ENCODE data around the gene APOA1. TPM values are rescaled to one million over a fixed set of nuclear protein-coding genes. Genes with fewer than 3 reads are reported as not detected.
A peak's percentile ranks its signal among the peaks of the same experiment; 100 is the strongest.

The APOA1 gene
- total and polyA plus RNA-seq, 10 of the 15 experiments (the other 5 are each of a cell fraction or from before 2014, with no cell fraction given), result 0.10 to 2.4 (median 0.24) TPM; not detected in 3

DNA sequence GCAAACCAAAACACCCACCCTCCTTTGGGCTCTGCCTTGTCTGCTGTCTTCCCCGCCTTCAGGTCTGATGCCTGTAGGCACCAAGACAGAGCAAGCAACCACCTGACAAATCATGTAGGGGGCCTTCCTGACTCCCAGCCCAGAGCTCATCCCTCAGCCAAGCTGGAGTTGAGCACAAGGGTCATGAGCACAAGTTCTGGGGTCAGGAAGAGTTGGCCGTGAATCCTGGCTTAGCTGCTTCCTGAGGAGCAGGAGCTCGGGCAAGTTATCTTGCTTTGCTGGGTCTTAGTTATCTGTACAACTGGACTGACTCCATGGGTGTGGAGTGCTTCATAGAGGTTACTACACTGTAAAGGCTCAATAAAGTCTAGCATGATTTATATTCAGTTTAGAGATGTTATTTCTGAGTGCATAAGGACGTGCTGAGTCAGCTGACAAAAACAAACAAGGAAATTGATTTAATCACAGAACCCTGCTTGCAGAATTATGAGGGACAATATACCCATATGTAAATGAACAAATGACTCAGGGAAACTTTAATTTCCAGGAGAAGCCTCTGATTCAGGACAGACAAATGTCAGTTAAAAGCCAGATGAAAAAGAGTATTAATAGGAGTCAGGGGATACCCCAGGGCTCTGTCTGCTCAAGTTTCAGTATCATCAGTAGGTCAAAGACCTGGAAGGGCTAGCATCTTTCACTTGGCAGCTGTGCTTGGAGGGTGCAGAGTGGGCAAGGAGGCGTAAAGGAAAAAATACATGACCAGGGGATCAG, 15.0 kb upstream of the APOA1 start (continued):
- TF ChIP-seq EED (IDR thresholded peaks at IDR 0.05; ENCODE audit: low read depth), result peak; percentile 42

DNA sequence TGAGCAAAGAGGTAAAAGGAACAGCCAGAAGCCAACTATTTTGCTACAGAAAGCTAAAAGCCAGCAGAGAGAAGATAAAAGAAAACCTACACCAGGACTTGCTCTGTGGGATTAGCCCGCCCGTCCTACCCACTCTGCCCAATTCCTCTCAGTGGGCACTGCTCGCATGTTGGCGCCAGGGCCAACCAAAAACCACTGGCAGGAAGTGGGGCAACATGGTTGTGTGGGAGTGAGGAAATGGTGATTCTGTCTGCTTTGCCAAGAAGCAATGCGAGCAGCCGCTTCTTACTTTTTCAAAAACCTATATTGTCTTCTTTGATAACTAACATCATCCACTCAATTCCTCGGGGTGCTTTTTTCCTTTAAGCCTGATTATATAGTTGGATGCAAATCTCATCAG, 14.2 kb upstream of the APOA1 start:
- no peaks in the 10 kb centered on the region for H3K27me3 ChIP-seq (replicated peaks in 1 of 2; ENCODE audit: control insufficient read depth in 2 of 2, insufficient read depth in 2 of 2, low read length in 1 of 2)
- in situ Hi-C loops (cut with MboI), result no loop called here
- DNase-seq (ENCODE audit: low read depth, low spot score), result no peak
- whole genome bisulfite sequencing (ENCODE audit: insufficient coverage, insufficient replicate concordance, low lambda C conversion rate, missing lambda C conversion rate), result 77% methylated on average over 7 of the region's 7 CpGs
- H3K4me3 ChIP-seq, result no peak overlapping the region
- H4K20me1 ChIP-seq (ENCODE audit: control insufficient read depth, insufficient read depth), result no peaks in the 10 kb centered on the region
- no peaks in the 10 kb centered on the region for H3K9me3 ChIP-seq (replicated peaks; ENCODE audit: control insufficient read depth, insufficient read depth, low read length)
- H3K79me2 ChIP-seq (ENCODE audit: control insufficient read depth, insufficient read depth, low read length), result no peaks in the 10 kb centered on the region
- RAD21 ChIA-PET (ENCODE audit: unreplicated experiment), result interaction anchor here (1.1 to 5.0 kb wide), 5 partner anchors 13 to 211 kb away, joined by 3 to 32 read pairs (median 5); partner anchors contain the start of gene APOA5
- H3K4me2 ChIP-seq (ENCODE audit: control insufficient read depth, insufficient read depth), result peak overlapping the region; percentile 15; the same call in 1 of the 2 replicates
- FAIRE-seq, result no peak
- H3K4me1 ChIP-seq (ENCODE audit: control insufficient read depth, insufficient read depth, low read length), result peaks cover 30% of the 10 kb centered on the region
- SMC1A ChIA-PET (ENCODE audit: uncharacterized antibody, unreplicated experiment), result interaction anchor here (1.1 to 4.6 kb wide), 5 partner anchors 15 to 251 kb away, joined by 3 to 42 read pairs (median 3); partner anchors contain the start of gene APOA1
- ATAC-seq, result no peak
- no peak overlapping the region for H2AFZ ChIP-seq (ENCODE audit: control insufficient read depth, low read depth, low read length)
- H3K9ac ChIP-seq (ENCODE audit: control insufficient read depth, insufficient read depth, low read length), result no peak overlapping the region
- CTCF ChIA-PET, result interaction anchor here (1.2 to 4.2 kb wide), 6 partner anchors 12 to 329 kb away, joined by 3 to 24 read pairs (median 12); partner anchors contain the start of gene APOA5
- BruUV-seq (replicated peaks), result no TSS peak
- intact Hi-C loops (cut with micrococcal nuclease; ENCODE audit: unreplicated experiment), result no loop called here
- H3K27ac ChIP-seq (ENCODE audit: control insufficient read depth, insufficient read depth), result peak overlapping the region; percentile 30; the same call in 1 of the 2 replicates
- peaks cover 6 to 9% of the 10 kb centered on the region in 2 experiments; a peak in 3 of 4 replicates for H3K36me3 ChIP-seq (ENCODE audit: control insufficient read depth in 2 of 2, insufficient read depth in 2 of 2, low read length in 1 of 2)
- TF ChIP-seq, protein P1, sequence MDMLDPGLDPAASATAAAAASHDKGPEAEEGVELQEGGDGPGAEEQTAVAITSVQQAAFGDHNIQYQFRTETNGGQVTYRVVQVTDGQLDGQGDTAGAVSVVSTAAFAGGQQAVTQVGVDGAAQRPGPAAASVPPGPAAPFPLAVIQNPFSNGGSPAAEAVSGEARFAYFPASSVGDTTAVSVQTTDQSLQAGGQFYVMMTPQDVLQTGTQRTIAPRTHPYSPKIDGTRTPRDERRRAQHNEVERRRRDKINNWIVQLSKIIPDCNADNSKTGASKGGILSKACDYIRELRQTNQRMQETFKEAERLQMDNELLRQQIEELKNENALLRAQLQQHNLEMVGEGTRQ (IDR thresholded peaks at IDR 0.05; ENCODE audit: borderline replicate concordance, low read depth, low read length), result no peak
- TF ChIP-seq RBBP5 (conservative IDR thresholded peaks at IDR 0.05) (no peak), RUNX3 (IDR thresholded peaks at IDR 0.05; ENCODE audit: low read length) (peak; percentile 60), SIN3A (IDR thresholded peaks at IDR 0.05; ENCODE audit: low read depth, low read length) (no peak), NR2F1 (conservative IDR thresholded peaks at IDR 0.05) (no peak), IKZF1 (conservative IDR thresholded peaks at IDR 0.05) (no peak), HDGF (IDR thresholded peaks at IDR 0.05) (no peak)
- TF ChIP-seq, protein P2, sequence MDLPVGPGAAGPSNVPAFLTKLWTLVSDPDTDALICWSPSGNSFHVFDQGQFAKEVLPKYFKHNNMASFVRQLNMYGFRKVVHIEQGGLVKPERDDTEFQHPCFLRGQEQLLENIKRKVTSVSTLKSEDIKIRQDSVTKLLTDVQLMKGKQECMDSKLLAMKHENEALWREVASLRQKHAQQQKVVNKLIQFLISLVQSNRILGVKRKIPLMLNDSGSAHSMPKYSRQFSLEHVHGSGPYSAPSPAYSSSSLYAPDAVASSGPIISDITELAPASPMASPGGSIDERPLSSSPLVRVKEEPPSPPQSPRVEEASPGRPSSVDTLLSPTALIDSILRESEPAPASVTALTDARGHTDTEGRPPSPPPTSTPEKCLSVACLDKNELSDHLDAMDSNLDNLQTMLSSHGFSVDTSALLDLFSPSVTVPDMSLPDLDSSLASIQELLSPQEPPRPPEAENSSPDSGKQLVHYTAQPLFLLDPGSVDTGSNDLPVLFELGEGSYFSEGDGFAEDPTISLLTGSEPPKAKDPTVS (IDR thresholded peaks at IDR 0.05; ENCODE audit: low read depth, low read length), result no peak
- POLR2A ChIA-PET, result interaction anchor here (0.7 to 1.8 kb wide), 3 partner anchors 16 to 173 kb away, joined by 3 to 6 read pairs (median 4); partner anchors contain the start of gene ZPR1
